RPMI8226 (cell line): Measurements from ENCODE around the gene SCART1.
"Not testable (repeated sequence)": the region's sequence is repeated elsewhere in the genome, so short reads cannot be mapped to it uniquely, and the experiment has no call there.

Experiments
- DNase-seq: peaks from one replicate; pipeline ENCODE4 v3.0.0-alpha.2; 2015

Gene SCART1

DNA sequence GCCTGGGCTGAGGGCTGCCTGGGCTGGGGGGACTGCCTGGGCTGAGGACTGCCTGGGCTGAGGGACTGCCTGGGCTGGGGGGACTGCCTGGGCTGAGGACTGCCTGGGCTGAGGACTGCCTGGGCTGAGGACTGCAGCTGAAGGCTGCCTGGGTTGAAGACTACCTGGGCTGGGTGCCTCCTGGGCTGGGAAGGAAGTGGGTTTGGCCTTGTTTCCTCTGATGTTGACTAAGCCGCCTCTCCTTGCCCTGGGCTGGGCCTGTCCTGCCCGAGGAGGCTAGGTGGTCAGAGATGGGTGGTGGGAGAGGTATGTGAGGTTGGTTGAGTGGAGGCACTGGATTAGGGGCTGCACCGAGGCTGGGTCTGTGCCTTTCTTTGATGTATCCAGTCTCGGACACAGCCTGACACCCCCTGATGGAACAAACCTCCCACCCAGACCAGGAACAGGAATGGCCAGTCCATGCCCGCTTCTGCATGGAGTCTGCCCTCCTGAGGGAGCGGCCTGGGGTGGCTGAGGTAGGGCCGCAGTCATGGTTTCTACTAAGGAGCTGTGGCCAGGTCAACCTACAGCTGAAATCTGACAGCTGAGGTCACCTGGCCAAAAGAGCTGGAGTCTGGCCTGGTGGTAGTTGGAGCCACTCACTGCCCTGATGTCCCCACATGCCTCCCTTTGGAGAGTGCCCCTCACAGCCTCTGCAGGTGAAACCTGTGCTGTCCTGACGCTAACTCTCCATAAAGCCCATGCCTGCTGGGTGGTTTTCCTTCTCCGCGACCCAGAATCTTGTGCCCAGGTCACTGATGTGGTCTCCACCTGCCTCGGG lies 22.3 kb downstream of the SCART1 start:
- DNase-seq, result no peak

DNA sequence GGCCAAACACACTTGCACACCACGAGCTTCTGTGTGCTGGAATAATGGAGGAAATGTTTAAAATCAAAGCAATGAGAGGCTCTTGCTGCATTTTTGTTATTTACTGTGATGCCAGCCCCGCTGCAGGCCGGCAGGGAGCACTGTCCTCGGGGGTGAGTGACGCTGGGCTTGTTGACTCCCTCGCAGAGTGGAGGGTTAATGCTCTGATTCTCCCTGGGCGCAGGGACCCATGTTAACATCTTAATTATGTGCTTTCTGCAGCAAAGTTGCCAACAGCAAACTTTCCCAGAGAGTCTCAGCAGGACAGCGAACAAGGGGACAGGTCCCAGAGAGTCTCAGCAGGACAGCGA lies 22.9 kb downstream of the SCART1 start:
- DNase-seq, result no peak

DNA sequence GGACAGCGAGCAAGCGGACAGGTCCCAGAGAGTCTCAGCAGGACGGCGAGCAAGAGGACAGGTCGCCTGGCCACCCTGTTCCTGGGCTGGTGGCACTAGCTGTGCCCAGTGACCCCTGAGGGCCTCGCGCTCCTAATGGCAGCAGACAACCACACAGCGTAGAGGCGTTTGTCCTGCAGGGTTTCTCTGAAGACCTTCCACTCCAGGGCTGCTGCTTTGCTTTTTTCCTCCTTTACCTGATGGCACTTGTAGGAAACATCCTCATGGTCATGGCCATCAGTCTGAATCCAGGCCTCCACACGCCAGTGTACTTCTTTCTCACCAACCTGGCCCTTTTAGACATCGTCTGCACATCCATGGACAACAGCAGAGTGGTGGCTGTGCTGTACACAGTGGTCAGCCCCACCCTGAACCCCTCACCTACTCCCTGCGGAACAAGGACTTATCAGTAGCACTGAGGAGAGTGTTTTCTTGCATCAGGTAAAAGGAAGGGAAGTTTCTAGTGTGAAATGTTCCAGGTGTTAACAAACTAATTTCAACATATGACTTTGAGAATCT lies 27.4 kb downstream of the SCART1 start:
- no peak for DNase-seq

- DNase-seq, result no peak
Observed at GRCh38 chr10:133481657-133482056, 27.9 kb downstream of the SCART1 start.

- DNase-seq, result no peak
Observed at GRCh38 chr10:133484818-133485217, 31.1 kb downstream of the SCART1 start.

GRCh38 chr10:133487085-133487484 lies 33.3 kb downstream of the SCART1 start:
- DNase-seq, result no peak

- no peak for DNase-seq
Observed at GRCh38 chr10:133488354-133488753, 34.6 kb downstream of the SCART1 start.

GRCh38 chr10:133489816-133490588 lies 36.3 kb downstream of the SCART1 start:
- no peak for DNase-seq

- not testable (repeated sequence) for DNase-seq
Observed at GRCh38 chr10:133493562-133493961, 39.8 kb downstream of the SCART1 start.

- DNase-seq, result not testable (repeated sequence)
Observed at GRCh38 chr10:133497363-133497762, 43.6 kb downstream of the SCART1 start.

DNA sequence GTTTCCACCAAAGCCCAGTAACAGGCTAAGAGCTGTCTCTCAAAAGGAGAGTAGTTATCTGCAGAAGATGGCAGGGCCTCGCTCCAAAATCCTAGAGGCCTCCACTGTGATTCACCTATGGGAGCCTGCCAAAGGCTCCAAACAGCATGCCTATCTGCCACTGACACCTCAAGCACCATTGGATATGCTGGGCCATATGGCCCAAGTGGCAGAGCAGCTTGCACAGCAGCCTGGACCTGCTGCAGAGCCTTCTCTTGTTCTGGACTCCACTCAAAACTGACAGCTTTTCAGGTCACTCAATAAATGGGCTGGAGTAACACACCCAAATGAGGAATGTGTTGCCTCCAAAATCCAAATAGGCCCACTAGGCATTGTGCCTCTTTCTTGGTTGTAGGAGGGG lies 45.4 kb downstream of the SCART1 start:
- not testable (repeated sequence) for DNase-seq

- not testable (repeated sequence) for DNase-seq
Observed at GRCh38 chr10:133500897-133501296, 47.2 kb downstream of the SCART1 start.

GRCh38 chr10:133509700-133510099 lies 56.0 kb downstream of the SCART1 start:
- DNase-seq, result no peak

GRCh38 chr10:133511408-133511807 lies 57.7 kb downstream of the SCART1 start:
- DNase-seq, result no peak

DNA sequence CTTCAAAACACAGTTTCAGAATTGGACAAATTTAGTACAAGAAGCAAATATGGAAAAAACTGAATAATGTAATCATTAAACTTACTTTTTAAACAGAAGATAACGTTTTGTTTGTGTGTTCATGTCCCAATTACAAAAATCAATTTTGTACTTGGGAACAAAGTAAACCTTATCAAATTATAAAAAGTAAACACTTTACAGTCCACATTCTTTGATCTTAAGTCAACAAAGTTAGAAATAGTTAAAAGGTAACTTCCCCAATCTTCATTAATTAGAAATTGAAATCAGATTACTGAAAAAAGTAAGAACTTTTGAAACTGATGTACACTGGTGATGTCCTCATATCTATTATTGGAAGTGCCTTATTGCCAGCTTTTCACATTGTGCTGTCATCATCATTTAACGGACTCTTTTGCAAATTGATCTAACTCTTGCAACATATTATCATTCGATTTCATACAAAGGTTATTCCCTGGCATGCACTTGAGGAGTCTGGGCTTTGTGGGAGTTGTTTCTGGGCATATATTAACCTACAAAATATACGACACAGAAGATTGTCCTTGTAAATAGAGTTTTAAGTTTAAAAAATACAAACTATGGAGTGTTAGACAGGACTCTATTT lies 58.3 kb downstream of the SCART1 start:
- DNase-seq, result no peak

DNA sequence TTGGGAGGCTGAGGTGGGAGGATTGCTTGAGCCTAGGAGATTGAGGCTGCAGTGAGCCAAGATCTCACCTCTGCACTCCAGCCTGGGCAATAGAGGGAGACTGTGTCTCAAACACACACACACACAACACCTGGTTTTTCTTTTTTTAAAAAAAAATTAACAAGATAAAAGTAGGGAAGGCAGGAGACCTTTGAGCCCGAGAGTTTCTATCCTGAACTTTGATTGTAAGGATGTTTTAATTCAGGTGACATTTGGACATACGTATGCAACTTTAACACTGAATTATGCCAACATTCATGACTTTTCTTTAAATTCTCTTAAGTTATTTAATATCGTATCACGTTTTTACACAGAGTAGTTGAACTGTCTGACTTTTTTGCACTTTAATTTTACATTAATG lies 61.7 kb downstream of the SCART1 start:
- DNase-seq, result no peak

DNA sequence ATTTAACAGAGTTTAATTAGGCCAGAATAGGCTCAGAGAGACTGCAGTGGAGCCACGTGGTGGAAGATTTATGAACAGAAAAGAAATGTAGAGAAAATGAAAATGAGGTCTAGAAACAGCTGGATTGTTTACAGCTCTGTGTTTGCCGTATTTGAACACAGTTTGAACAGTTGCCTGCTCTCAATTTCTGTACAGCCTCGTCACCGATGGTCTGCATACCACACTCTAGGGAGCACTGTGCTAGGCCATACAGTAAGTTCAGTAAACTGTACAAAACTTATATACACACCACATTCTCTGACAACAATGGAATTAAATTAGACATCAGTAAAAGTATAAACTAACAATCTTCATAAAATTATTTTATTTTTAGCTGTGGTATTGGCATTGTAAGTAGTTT lies 62.3 kb downstream of the SCART1 start:
- no peak for DNase-seq

GRCh38 chr10:133518517-133518916 lies 64.8 kb downstream of the SCART1 start:
- not testable (repeated sequence) for DNase-seq
